Measurements from ENCODE around the gene MTAP. TPM values are rescaled to one million over a fixed set of nuclear protein-coding genes. Genes with fewer than 3 reads are reported as not detected.
A peak's percentile ranks its signal among the peaks of the same experiment; 100 is the strongest.

The MTAP gene
- polyA plus RNA-seq, 3 donors: 7.4 to 11.3 (median 7.8) TPM

DNA sequence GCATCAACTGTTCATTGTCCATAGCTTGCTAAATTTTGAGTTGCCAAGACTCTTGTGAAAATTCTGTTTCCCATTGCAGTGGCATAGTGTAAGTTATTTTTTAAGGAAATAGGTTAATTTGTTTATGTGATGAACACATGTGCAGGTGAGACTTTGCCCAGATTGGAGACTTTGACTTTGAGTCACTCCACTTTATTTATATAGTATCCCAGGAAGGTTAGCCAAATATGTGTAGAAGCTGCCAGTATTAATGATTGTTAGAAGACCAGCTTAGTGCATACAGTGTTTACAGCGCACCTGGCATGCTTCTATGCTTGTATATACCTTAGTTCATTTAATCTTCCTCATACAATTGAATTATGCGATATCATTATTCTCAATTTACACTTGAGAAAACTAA, 51.0 kb downstream of the MTAP start:
- peaks cover 4% of the 10 kb centered on the region in 2 donors for H3K9me3 ChIP-seq (replicated peaks in 1 of 2; ENCODE audit: control insufficient read depth in 1 of 2, insufficient read depth in 1 of 2, low read length in 2 of 2)
- Mint-ChIP-seq H3K27me3 (ENCODE audit: low read depth in 3 of 3) (peaks cover 0 to 2% (median 0%) of the 10 kb centered on the region in 3 donors), H3K9me3 (peaks cover 2 to 13% (median 2%) of the 10 kb centered on the region in 7 donors), H3K4me1 (no peaks in the 10 kb centered on the region), H3K27ac (no peak overlapping the region), H3K4me3 (no peak overlapping the region), H3K36me3 (peaks cover 49 to 65% of the 10 kb centered on the region in 2 donors)
- no peak for DNase-seq
- H3K4me3 ChIP-seq (replicated peaks in 1 of 3; ENCODE audit: low read depth in 2 of 3, low read length in 3 of 3): no peak overlapping the region
- intact Hi-C loops (cut with micrococcal nuclease): no loop called here
- no peaks in the 10 kb centered on the region for H3K79me2 ChIP-seq (ENCODE audit: insufficient read depth, low read length)
- H3K27me3 ChIP-seq (ENCODE audit: control insufficient read depth in 2 of 2, insufficient read depth in 2 of 2, low read length in 2 of 2): no peaks in the 10 kb centered on the region
- H3K36me3 ChIP-seq (replicated peaks in 1 of 2; ENCODE audit: control insufficient read depth in 1 of 2, insufficient read depth in 2 of 2, low read length in 2 of 2): peaks cover 36 to 54% of the 10 kb centered on the region in 2 donors
- H2AFZ ChIP-seq (ENCODE audit: insufficient read depth, low read depth, low read length, poor library complexity, severe bottlenecking): no peak overlapping the region
- no peak overlapping the region for H3K4me2 ChIP-seq (replicated peaks; ENCODE audit: extremely low read depth, low read length, poor library complexity, severe bottlenecking)
- no peaks in the 10 kb centered on the region for H3K4me1 ChIP-seq (ENCODE audit: control insufficient read depth in 1 of 2, insufficient read depth in 2 of 2, low read length in 2 of 2)
- no peak overlapping the region for H3K27ac ChIP-seq (ENCODE audit: low read depth in 1 of 2, low read length in 2 of 2)
- no peak overlapping the region for H3K9ac ChIP-seq (ENCODE audit: insufficient read depth, low read length, poor library complexity, severe bottlenecking)
- no CpG with 5 or more reads among the region's 2 CpGs for WGBS (ENCODE audit: insufficient coverage)
- TF ChIP-seq, protein P1, sequence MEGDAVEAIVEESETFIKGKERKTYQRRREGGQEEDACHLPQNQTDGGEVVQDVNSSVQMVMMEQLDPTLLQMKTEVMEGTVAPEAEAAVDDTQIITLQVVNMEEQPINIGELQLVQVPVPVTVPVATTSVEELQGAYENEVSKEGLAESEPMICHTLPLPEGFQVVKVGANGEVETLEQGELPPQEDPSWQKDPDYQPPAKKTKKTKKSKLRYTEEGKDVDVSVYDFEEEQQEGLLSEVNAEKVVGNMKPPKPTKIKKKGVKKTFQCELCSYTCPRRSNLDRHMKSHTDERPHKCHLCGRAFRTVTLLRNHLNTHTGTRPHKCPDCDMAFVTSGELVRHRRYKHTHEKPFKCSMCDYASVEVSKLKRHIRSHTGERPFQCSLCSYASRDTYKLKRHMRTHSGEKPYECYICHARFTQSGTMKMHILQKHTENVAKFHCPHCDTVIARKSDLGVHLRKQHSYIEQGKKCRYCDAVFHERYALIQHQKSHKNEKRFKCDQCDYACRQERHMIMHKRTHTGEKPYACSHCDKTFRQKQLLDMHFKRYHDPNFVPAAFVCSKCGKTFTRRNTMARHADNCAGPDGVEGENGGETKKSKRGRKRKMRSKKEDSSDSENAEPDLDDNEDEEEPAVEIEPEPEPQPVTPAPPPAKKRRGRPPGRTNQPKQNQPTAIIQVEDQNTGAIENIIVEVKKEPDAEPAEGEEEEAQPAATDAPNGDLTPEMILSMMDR (IDR thresholded peaks at IDR 0.05): no peak
- H4K20me1 ChIP-seq (ENCODE audit: insufficient read depth, low read length): no peaks in the 10 kb centered on the region

DNA sequence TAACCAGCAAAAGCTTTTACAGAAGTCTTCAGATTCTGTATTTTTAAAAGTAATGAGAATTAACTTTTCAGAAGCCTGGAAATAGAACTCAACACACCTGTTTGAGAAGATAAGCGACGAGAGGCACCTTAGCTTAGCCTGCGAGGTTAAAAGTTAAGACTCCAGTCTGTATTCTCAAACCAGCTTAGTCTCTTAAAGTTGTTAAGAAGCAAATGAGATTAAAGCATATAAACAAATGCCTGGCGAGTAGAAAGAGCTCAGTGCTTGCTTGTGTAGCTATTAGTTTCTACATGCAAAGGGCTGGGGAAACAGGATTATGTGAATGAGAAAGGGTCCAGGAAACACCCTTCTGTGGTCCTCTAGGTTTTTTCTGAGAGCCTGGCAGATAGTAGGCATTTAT, 51.7 kb downstream of the MTAP start:
- Mint-ChIP-seq H3K9me3 (peaks cover 0 to 7% (median 0%) of the 10 kb centered on the region in 7 donors), H3K27ac (peak overlapping the region in 1 of 7 donors; percentile 26), H3K4me1 (no peaks in the 10 kb centered on the region), H3K27me3 (ENCODE audit: low read depth in 3 of 3) (peaks cover 0 to 2% (median 0%) of the 10 kb centered on the region in 3 donors), H3K4me3 (no peak overlapping the region), H3K36me3 (peaks cover 52 to 66% of the 10 kb centered on the region in 2 donors)
- no peaks in the 10 kb centered on the region for H3K4me1 ChIP-seq (ENCODE audit: control insufficient read depth in 1 of 2, insufficient read depth in 2 of 2, low read length in 2 of 2)
- H3K27ac ChIP-seq (ENCODE audit: low read depth in 1 of 2, low read length in 2 of 2): no peak overlapping the region
- H3K27me3 ChIP-seq (ENCODE audit: control insufficient read depth in 2 of 2, insufficient read depth in 2 of 2, low read length in 2 of 2): no peaks in the 10 kb centered on the region
- DNase-seq: no peak
- H3K9ac ChIP-seq (ENCODE audit: insufficient read depth, low read length, poor library complexity, severe bottlenecking): no peak overlapping the region
- 88% methylated on average over 1 of the region's 4 CpGs for WGBS (ENCODE audit: insufficient coverage)
- no peaks in the 10 kb centered on the region for H3K79me2 ChIP-seq (ENCODE audit: insufficient read depth, low read length)
- H3K4me3 ChIP-seq (replicated peaks in 1 of 3; ENCODE audit: low read depth in 2 of 3, low read length in 3 of 3): no peak overlapping the region
- intact Hi-C loops (cut with micrococcal nuclease): no loop called here
- peaks cover 43 to 61% of the 10 kb centered on the region in 2 donors for H3K36me3 ChIP-seq (replicated peaks in 1 of 2; ENCODE audit: control insufficient read depth in 1 of 2, insufficient read depth in 2 of 2, low read length in 2 of 2)
- no peak overlapping the region for H2AFZ ChIP-seq (ENCODE audit: insufficient read depth, low read depth, low read length, poor library complexity, severe bottlenecking)
- H3K4me2 ChIP-seq (replicated peaks; ENCODE audit: extremely low read depth, low read length, poor library complexity, severe bottlenecking): no peak overlapping the region
- no peaks in the 10 kb centered on the region for H3K9me3 ChIP-seq (replicated peaks in 1 of 2; ENCODE audit: control insufficient read depth in 1 of 2, insufficient read depth in 1 of 2, low read length in 2 of 2)
- no peaks in the 10 kb centered on the region for H4K20me1 ChIP-seq (ENCODE audit: insufficient read depth, low read length)
- TF ChIP-seq, protein P1 (IDR thresholded peaks at IDR 0.05): no peak
